ENCODE data around the gene RPN2.
A peak's percentile ranks its signal among the peaks of the same experiment; 100 is the strongest.
"Not testable (repeated sequence)": the region's sequence is repeated elsewhere in the genome, so short reads cannot be mapped to it uniquely, and the experiment has no call there.

The RPN2 gene

DNA sequence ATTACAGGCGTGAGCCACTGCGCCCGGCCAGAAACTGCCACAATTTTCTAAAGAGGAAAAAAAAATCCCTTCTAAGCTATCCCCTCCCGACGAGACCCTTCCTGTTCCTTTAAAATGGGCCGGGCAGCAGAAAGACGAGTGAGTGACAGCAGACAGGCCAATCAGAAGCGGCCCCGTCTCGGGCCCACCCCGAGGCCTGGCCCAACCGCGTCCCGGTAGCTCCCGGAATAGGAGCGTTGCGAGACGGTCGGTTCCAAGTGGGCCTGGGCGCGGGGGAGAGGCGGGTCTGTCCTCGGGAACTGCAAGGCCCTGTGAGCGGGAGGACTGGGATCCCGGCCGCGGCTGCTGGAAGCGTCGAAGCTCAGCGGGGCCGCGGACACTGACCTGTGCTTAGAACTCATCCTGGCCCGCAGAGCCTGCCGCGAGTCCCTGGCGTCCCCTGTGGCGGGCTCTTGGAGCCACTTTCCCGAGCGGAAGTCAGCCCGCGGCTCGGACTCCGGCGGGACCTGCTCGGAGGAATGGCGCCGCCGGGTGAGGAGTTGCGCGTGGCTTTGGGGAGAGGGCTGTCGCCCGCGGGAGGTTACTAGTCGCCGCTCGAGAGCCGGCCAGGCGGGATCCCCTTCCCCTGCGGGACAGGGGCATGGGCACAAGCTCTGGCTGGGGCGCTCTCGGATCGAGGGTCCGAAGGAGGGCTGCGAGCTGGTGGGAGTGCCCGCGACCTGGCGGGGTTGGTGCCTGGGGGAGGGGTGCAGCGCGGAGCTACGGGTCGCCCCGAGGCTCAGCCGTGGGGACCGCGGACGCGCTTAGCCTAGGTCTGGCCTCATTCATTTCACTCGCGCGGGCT, at the start of gene RPN2, which contains the start of gene MROH8:
RPN2 (plus strand) TSS at position 492 of the 844 bp plus-strand sequence; CDS start at position 519, 27 bp downstream.
MROH8 (minus strand) TSS at position 710 of the 844 bp plus-strand sequence.
- peak; percentile 88 for DNase-seq (ENCODE audit: low read depth in 2 of 2)

DNA sequence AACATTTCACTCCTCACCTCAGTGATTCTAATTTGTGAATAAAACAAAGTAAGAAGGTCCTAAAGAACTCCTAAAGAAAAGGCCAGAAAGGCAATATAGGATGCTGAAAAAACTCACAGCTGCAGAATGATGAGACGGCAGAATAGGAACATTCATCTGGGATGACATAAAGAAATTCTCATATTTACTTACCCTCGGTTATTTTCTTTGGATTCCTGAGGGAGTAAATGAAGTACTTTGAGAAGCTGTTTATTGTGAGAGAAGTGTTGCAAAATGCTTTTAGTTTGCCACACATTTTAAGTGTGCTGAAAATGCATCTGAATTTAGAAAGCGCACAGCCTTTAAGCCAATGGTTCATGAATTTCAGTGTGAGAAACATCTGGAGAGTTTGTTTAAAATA, 47.6 kb upstream of the RPN2 start:
- no peak for DNase-seq (ENCODE audit: low read depth in 2 of 2)

GRCh38 chr20:37133952-37134351, 45.2 kb upstream of the RPN2 start:
- no peak for DNase-seq (ENCODE audit: low read depth in 2 of 2)

GRCh38 chr20:37137547-37137946, 41.6 kb upstream of the RPN2 start:
- DNase-seq (ENCODE audit: low read depth in 2 of 2), result no peak

DNA sequence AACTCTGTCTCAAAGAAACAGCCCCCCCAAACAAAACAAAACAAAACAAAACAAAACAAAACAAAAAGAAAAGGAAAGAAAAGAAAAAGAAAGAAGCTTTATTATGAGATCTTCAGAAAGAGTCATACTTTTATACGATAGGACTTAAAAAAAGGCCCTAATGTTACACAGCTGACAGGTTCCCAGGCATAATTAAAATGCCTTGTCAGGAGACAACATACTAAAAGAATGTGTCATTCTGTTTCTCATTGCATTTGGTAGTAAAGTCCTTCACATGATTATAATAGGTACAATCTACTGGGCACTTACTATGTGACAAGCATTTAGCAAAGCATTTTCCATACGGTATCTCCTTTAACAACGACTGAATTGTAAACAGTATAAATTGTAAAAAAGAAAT, 36.4 kb upstream of the RPN2 start:
- DNase-seq (ENCODE audit: low read depth in 2 of 2), result no peak

DNA sequence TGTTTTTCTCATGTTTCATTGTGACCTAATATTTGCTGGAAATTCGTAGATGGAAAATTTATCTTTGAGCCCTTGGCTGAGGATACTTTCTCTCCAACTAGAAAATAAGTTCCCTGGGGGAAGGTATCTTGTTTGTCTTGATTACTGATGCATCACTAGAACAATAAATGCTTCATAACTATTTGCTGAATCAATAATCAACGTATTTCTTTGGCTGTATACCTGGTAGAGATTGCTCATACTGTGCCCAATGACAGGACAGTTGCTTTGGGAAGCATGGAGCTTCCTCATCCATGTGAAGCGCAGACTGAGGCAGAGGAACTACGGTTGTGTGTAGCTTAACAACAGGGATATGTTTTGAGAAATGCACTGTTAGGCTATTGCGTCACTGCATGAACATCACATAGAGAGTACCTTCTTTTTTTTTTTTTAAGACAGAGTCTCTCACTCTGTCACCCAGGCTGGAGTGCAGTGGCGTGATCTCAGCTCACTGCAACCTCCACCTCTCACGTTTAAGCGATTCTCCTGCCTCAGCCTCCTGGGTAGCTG, 34.2 kb upstream of the RPN2 start:
- DNase-seq (ENCODE audit: low read depth in 2 of 2), result no peak

DNA sequence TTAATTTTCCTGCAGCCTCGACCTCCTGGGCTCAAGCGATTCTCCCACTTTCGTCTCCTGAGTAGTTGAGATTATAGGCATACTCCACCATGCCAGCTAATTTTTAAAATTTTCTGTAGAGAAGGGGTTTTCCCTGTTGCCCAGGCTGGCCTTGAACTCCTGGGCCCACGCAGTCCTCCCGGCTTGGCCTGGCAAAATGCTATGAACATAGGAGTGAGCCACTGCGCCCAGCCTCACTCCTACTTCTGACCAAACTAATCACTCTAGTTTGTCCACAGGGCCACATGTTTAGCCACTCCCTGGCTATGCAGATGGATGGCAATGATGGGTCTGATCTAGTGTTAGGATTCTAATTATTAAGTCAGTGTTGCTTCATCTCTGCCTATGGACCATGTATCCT, 31.9 kb upstream of the RPN2 start:
- no peak for DNase-seq (ENCODE audit: low read depth in 2 of 2)

DNA sequence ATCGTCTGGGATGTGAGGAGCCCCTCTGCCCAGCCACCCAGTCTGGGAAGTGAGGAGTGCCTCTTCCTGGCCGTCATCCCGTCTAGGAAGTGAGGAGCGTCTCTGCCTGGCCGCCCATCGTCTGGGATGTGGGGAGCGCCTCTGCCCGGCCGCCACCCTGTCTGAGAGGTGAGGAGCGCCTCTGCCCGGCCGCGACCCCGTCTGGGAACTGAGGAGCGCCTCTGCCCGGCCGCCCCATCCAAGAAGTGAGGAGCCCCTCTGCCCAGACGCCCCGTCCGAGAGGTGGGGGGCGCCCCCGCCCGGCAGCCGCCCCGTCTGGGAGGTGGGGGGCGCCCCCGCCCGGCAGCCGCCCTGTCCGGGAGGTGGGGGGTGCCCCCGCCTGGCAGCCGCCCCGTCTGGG, 28.3 kb upstream of the RPN2 start:
- not testable (repeated sequence) for DNase-seq (ENCODE audit: low read depth in 2 of 2)

DNA sequence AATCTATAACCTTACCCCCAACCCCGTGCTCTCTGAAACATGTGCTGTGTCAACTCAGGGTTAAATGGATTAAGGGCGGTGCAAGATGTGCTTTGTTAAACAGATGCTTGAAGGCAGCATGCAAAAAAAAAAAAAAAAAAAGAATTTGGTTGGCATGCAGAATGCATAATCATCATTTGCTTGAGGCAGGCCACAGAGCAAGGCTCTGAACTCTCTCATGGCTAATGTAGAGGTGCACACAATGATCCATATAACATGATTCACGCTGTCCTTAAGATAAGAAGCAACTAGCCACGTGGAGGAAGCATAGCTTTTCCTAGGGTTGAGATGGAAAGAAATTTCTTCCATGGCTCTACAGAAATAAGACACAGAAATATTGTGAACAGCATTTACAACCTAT, 27.6 kb upstream of the RPN2 start:
- DNase-seq (ENCODE audit: low read depth in 2 of 2), result no peak

DNA sequence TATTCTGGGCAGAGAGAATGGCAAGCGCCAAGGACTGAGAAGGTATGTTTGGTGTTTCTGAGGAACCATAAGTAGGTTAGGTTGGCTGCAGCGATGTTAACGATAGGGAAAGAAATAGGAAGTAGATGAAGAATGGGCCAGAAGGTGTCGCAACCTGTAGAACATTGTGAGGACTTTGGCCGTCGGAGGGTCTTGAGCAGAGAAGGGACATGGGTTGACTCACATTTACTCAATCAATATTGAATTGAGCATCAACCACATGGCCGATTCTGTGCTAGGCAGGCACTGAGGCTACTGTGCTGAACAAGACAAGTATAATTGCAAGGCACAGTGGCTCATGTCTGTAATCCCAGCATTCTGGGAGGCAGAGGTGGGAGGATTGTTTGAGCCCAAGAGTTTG, 26.8 kb upstream of the RPN2 start:
- DNase-seq (ENCODE audit: low read depth in 2 of 2), result no peak

DNA sequence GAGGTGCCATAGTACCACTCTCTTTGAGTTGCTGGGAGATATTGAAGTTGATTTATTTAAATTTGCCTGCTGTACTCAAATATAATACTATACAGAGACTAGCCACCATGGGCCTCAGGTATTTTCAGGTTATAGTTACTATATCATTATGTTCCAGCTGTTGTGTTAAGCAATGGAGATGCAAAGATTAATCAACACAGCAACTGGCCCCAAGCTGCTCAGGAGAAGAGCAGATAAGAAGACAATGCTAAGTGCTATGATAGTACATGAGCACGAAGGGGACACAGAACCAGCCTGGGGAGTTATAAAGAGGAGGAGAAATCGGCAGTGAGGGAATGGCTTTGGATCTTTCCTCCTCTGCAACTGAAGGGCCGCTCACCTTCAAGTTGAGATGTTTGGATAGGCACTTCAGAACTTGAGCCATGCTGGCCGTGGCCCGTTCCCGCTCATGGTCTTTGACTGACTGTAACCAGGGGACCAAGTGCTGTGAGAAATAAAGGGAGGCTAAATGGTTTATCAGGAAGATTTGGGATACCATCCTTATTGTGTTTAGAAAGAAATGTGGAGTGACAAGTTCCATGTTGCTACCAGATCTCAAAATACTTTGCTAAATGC, 24.3 kb upstream of the RPN2 start:
- DNase-seq (ENCODE audit: low read depth in 2 of 2), result no peak

DNA sequence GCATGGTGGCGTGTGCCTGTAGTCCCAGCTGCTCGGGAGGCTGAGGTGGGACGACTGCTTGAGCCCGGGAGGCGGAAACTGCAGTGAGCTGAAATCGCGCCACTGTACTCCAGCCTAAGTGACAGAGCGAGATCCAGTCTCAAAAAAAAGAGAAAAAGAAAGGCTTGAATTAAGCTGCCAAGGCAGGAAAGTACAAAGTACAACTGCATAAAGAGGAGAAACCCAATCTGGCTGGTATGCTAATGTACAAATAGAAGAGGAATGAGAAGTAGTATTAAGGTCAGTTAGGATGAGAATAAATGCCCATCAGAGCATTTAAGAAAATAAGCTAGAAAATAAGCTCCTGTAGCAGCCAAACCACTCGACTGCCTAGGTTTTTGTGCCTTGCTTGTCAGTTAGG, 23.1 kb upstream of the RPN2 start:
- no peak for DNase-seq (ENCODE audit: low read depth in 2 of 2)

- no peak for DNase-seq (ENCODE audit: low read depth in 2 of 2)
These were observed 20.9 kb upstream of the RPN2 start for GRCh38 chr20:37158248-37158647.

- no peak for DNase-seq (ENCODE audit: low read depth in 2 of 2)
These were observed 18.4 kb upstream of the RPN2 start for GRCh38 chr20:37160683-37161082.

- no peak for DNase-seq (ENCODE audit: low read depth in 2 of 2)
These were observed 17.1 kb upstream of the RPN2 start for GRCh38 chr20:37161830-37162549.

DNA sequence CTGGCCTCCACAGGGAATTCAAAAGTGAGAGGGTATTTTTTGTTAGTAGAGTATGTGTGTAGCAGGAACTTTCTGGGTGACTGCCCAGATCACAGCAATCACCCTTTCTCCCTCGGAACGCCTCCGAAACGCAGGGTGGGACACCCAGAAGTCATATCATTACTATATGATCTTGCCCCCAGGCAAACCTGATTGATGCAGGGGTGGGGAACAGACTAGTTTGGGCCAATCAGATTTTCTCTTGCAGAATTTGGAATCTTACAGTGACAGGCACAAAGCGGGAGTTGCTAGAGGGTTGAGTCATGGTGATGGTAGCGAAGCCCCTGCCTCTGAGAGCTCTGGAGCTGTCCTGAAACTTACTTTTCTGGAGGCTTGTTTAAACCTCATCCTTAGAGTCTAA, 16.5 kb upstream of the RPN2 start:
- no peak for DNase-seq (ENCODE audit: low read depth in 2 of 2)

- DNase-seq (ENCODE audit: low read depth in 2 of 2), result no peak
These were observed 15.1 kb upstream of the RPN2 start for GRCh38 chr20:37163832-37164554.

- no peak for DNase-seq (ENCODE audit: low read depth in 2 of 2)
These were observed 14.1 kb upstream of the RPN2 start for GRCh38 chr20:37165031-37165430.

DNA sequence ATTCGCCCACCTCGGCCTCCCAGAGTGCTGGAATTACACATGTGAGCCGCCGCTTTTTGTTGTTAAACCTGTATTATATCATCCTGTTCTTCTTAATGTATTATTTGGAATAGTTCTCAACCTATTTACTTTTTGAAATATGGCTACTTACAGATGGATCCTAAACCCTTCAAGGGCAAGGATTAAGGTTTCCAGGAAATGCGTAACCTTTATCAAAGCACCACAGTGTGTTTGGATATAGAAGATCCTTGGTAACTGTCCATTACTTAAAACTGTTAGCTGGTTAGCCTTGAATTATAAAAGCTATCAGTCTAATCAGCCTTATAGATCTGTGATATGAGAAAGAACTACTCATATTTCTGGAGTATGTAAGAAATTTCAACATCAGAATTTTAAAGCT, 12.3 kb upstream of the RPN2 start:
- no peak for DNase-seq (ENCODE audit: low read depth in 2 of 2)

DNA sequence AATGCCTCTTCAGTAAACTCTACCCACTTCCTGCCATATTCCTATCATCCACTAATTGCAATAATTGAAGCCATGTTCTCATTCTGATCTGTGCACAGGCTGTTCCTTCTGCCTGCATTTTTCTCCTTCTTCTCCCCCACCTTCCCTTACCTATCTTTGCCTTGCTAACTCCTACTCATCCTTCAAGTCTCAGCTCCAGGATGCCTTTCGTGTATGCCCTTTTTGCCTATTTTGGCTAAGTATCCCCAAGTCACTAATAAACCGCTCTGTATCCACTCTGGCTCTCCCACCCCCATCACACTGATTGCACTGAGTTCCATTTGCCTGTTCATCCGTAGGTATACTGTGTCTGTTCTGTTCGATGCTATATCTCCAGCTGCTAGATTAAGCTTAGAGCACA, 6.3 kb upstream of the RPN2 start:
- no peak for DNase-seq (ENCODE audit: low read depth in 2 of 2)

DNA sequence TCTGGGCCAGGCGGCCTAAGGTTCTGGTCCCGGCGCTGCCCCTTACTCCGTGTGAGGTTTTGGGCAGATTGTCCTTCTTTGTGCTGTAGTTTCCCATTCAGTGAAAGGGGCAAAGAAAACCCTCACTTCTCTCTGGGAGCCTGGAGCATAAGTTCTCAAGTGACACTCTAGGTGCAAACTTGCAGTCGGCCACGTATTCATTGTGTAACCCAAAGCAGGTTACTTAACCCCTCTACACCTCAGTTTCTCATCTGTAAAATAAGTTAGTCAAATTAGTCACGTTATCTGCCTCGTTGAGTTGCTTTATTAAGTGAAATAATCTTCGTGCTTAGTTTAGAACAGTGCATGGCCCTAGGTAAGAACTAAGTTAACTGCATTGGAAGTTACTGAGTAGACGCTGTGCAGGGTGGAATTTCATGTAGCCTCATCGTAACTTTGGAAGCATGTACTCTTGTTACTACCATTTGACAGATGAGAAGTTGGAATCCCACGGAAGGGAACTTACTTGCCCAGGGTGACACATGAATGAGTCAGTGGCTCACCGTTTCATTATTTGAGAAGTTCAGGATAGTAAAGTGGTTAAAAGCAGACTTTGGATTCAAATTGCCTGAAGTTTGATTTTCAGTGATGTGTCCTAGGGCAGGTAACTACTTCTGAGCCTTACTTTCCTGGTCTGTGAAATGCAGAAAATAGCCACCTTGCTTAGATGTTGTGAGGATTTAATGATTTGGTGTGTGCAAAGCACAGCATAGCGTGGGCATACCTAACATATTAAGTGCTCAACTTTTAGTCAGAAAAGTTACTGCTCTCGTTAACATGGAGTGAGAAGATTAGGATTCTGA, 774 bp downstream of the RPN2 start:
- DNase-seq (ENCODE audit: low read depth in 2 of 2), result no peak
